OCI-LY1 (cell line): Measurements from ENCODE around the gene CCDC13.

ENCODE experiments used
- H2AFZ ChIP-seq: fragments of 200-600 bp; sonication (generic), shearing (Covaris generic); 2 replicates; pipeline ENCODE4 v1.6.0; 2014; ENCODE audit warnings: antibody characterized with exemption, mild to moderate bottlenecking, low read length
- H3F3A ChIP-seq: fragments of 200-600 bp; sonication (generic), shearing (Covaris generic); 2 replicates; pipeline ENCODE4 v1.6.0; 2014; ENCODE audit warnings: mild to moderate bottlenecking, antibody characterized with exemption, low read length, moderate library complexity; ENCODE audit not compliant: insufficient read depth
- H3K27ac ChIP-seq: fragments of 200-600 bp; sonication (generic); 2 replicates; pipeline ENCODE4 v1.5.1; 2014; ENCODE audit warnings: low read length, mixed run types, mild to moderate bottlenecking, low read depth; ENCODE audit not compliant: poor library complexity, severe bottlenecking
- H3K27me3 ChIP-seq: fragments of 200-600 bp; sonication (generic); 2 replicates; pipeline ENCODE4 v1.6.0; 2014; ENCODE audit warnings: antibody characterized with exemption, mild to moderate bottlenecking, low read length, moderate library complexity; ENCODE audit not compliant: insufficient read depth
- H3K36me3 ChIP-seq: fragments of 200-600 bp; sonication (generic); 2 replicates; pipeline ENCODE4 v1.6.1; 2014; ENCODE audit warnings: mild to moderate bottlenecking, antibody characterized with exemption, low read length, moderate library complexity, mixed read lengths; ENCODE audit not compliant: insufficient read depth
- H3K4me1 ChIP-seq: fragments of 200-600 bp; sonication (generic); 2 replicates; pipeline ENCODE4 v1.5.1; 2014; ENCODE audit warnings: mild to moderate bottlenecking, low read length, moderate library complexity; ENCODE audit not compliant: insufficient read depth, severe bottlenecking
- H3K4me2 ChIP-seq: fragments of 200-600 bp; sonication (generic), shearing (Covaris generic); 2 replicates; pipeline ENCODE4 v1.6.1; 2014; ENCODE audit warnings: low read length
- H3K4me3 ChIP-seq: fragments of 200-600 bp; sonication (generic); 2 replicates; pipeline ENCODE4 v1.5.1; 2014; ENCODE audit warnings: low read length, low read depth, mild to moderate bottlenecking, mixed read lengths; ENCODE audit not compliant: poor library complexity, severe bottlenecking
- H3K79me2 ChIP-seq: fragments of 200-600 bp; shearing (Covaris generic); 2 replicates; pipeline ENCODE4 v1.6.1; 2016; ENCODE audit warnings: mixed run types, low read length, mixed read lengths; ENCODE audit not compliant: insufficient read depth
- H3K9ac ChIP-seq: fragments of 200-600 bp; sonication (generic), shearing (Covaris generic); 2 replicates; pipeline ENCODE4 v1.6.1; 2014; ENCODE audit warnings: mild to moderate bottlenecking, low read length, mixed read lengths
- H3K9me2 ChIP-seq: fragments of 200-600 bp; sonication (generic), shearing (Covaris generic); 2 replicates; pipeline ENCODE4 v1.6.1; 2014; ENCODE audit warnings: low read depth, mild to moderate bottlenecking, low read length, mixed read lengths
- H3K9me3 ChIP-seq: fragments of 200-600 bp; shearing (Covaris generic); 2 replicates; pipeline ENCODE4 v1.6.1; 2014; ENCODE audit warnings: low read length, mixed read lengths
- H4K20me1 ChIP-seq: fragments of 200-600 bp; sonication (generic), shearing (Covaris generic); 2 replicates; pipeline ENCODE4 v1.6.0; 2016; ENCODE audit warnings: mild to moderate bottlenecking, low read length; ENCODE audit not compliant: insufficient read depth
- EZH2 ChIP-seq: fragments of 200-600 bp; sonication (generic), shearing (Covaris generic); IDR thresholded peaks from 2 replicates; pipeline ENCODE4 v1.8.0; 2017; ENCODE audit warnings: borderline replicate concordance, mixed run types, mild to moderate bottlenecking, antibody characterized with exemption, low read length, moderate library complexity, mixed read lengths
- TF ChIP-seq, protein P1 (sequence below): fragments of 200-600 bp; sonication (generic), shearing (Covaris generic); IDR thresholded peaks from 2 replicates; pipeline ENCODE4 v1.5.1; 2017; ENCODE audit warnings: mild to moderate bottlenecking, antibody characterized with exemption, low read length, moderate library complexity, mixed read lengths

Gene CCDC13

DNA sequence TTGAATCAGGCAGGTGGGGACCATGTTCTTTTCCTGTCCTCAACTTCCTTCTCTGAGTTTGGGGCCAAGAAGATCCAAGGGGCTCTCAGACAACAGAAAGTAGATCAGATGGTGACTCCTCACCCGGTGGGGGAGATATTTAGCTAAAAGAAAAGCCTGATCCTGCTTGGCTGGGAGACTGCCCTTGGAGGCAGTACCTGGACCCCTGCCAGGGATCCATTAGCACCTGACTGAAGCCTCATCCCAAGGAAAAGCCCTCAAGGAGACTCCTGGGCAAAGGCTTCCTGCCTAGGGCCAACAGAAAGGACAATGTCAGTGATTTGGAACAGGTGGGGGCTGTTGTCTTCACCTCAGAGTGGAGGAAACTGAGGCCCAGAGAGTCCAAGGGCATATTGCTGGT lies 37.0 kb downstream of the CCDC13 start:
- H3K27ac ChIP-seq = no peak overlapping the region
- no peak overlapping the region for H3K4me2 ChIP-seq
- H2AFZ ChIP-seq = no peak overlapping the region
- H3K9me2 ChIP-seq = no peaks in the 10 kb centered on the region
- H3K9me3 ChIP-seq = no peaks in the 10 kb centered on the region
- TF ChIP-seq EZH2 = no peak
- TF ChIP-seq, protein P1, sequence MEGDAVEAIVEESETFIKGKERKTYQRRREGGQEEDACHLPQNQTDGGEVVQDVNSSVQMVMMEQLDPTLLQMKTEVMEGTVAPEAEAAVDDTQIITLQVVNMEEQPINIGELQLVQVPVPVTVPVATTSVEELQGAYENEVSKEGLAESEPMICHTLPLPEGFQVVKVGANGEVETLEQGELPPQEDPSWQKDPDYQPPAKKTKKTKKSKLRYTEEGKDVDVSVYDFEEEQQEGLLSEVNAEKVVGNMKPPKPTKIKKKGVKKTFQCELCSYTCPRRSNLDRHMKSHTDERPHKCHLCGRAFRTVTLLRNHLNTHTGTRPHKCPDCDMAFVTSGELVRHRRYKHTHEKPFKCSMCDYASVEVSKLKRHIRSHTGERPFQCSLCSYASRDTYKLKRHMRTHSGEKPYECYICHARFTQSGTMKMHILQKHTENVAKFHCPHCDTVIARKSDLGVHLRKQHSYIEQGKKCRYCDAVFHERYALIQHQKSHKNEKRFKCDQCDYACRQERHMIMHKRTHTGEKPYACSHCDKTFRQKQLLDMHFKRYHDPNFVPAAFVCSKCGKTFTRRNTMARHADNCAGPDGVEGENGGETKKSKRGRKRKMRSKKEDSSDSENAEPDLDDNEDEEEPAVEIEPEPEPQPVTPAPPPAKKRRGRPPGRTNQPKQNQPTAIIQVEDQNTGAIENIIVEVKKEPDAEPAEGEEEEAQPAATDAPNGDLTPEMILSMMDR = no peak
- H3K27me3 ChIP-seq = no peaks in the 10 kb centered on the region
- no peak overlapping the region for H3K4me3 ChIP-seq
- no peaks in the 10 kb centered on the region for H4K20me1 ChIP-seq
- no peaks in the 10 kb centered on the region for H3F3A ChIP-seq
- no peaks in the 10 kb centered on the region for H3K4me1 ChIP-seq
- H3K36me3 ChIP-seq = no peaks in the 10 kb centered on the region
- no peak overlapping the region for H3K9ac ChIP-seq
- no peaks in the 10 kb centered on the region for H3K79me2 ChIP-seq

DNA sequence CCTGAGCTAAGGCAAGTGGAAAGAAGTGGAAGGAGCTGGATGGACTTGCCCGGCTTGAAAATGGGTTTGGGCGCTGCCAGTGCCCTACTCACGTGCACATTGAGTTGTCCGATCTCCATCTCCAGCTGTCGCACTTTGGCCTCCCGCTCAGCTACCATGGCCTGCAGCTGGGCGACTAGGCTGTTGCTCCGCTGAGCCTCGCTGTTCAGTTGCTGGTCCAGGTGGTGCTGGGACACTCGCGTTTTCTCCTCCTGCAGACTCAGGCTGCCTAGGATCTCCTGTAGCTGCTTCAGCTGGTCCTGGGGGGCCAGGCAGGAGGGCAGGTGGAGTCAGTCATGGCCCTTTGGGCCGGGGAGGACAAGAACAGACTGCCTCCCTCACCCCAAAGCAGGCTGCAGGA lies 37.4 kb downstream of the CCDC13 start:
- Histone ChIP-seq H3K9me2 (no peaks in the 10 kb centered on the region), H4K20me1 (no peaks in the 10 kb centered on the region), H3K27ac (no peak overlapping the region), H3K36me3 (no peaks in the 10 kb centered on the region), H3K4me2 (no peak overlapping the region), H3K79me2 (no peaks in the 10 kb centered on the region), H3K9me3 (no peaks in the 10 kb centered on the region), H3K9ac (no peak overlapping the region), H3K4me1 (no peaks in the 10 kb centered on the region), H3K27me3 (no peaks in the 10 kb centered on the region), H3F3A (no peaks in the 10 kb centered on the region), H3K4me3 (no peak overlapping the region), H2AFZ (no peak overlapping the region)
- no peak for TF ChIP-seq EZH2
- TF ChIP-seq, protein P1 = no peak

DNA sequence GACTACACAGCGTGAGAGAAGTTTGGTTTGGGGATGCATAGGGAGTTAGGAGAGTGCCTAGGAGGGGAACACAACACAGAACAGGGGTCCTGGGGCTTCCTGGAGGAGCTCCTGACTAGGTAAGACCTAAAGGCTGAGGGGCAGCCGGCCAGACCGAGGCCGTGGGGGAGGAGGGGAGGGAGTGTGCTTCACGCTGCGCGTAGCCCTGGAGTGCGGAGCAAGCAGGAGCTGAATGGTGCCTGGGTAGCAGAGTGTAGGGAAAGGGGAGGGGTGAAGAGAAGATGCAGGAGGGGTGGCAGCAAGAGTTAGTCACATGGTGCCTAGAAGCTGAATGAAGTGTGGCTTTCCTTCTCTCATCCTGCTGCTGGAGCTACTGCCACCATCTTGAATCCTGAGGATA lies 38.0 kb downstream of the CCDC13 start:
- H3K4me1 ChIP-seq = no peaks in the 10 kb centered on the region
- H3K27ac ChIP-seq = no peak overlapping the region
- no peaks in the 10 kb centered on the region for H3F3A ChIP-seq
- no peaks in the 10 kb centered on the region for H3K79me2 ChIP-seq
- H3K27me3 ChIP-seq = no peaks in the 10 kb centered on the region
- H3K4me3 ChIP-seq = no peak overlapping the region
- no peak for TF ChIP-seq EZH2
- TF ChIP-seq, protein P1 = no peak
- H2AFZ ChIP-seq = no peak overlapping the region
- H3K36me3 ChIP-seq = no peaks in the 10 kb centered on the region
- H3K4me2 ChIP-seq = no peak overlapping the region
- no peaks in the 10 kb centered on the region for H4K20me1 ChIP-seq
- no peak overlapping the region for H3K9ac ChIP-seq
- H3K9me3 ChIP-seq = no peaks in the 10 kb centered on the region
- H3K9me2 ChIP-seq = no peaks in the 10 kb centered on the region
